ENCODE measurements around the gene MCM9.

Gene MCM9

DNA sequence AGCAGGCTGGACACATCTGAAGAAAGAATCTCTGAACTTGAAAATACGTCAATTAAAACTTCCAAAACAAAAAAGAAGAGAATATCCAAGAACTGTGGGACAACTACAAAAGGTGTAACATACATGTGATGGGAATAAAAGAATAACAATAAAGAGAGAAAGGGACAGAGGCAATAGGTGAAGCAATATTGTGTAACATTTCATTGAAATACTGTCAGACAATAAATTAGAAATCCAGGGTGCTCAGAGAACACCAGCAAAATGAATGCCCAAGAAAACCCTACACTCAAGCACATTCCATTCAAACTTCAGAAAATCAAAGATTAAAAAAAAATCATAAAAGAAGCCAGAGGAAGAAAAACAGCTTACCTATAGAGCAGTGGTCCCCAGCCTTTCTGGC lies 74.6 kb downstream of the MCM9 start:
- no peaks in the 10 kb centered on the region for H3K27me3 ChIP-seq (ENCODE audit: control insufficient read depth in 1 of 2, insufficient read depth in 2 of 2, low read length in 2 of 2)
- H3K4me3 ChIP-seq (ENCODE audit: low read depth in 1 of 2, low read length in 2 of 2) = no peak overlapping the region
- no peaks in the 10 kb centered on the region for H3K36me3 ChIP-seq (ENCODE audit: control insufficient read depth in 1 of 2, insufficient read depth in 2 of 2, low read length in 2 of 2)
- peaks cover 4 to 6% of the 10 kb centered on the region in 2 donors for H3K4me1 ChIP-seq (ENCODE audit: control insufficient read depth in 1 of 2, insufficient read depth in 2 of 2, low read length in 2 of 2)
- no peak overlapping the region for H3K9ac ChIP-seq (ENCODE audit: low read depth in 1 of 2, low read length in 2 of 2)
- no peak overlapping the region for H3K27ac ChIP-seq (ENCODE audit: low read depth, low read length)
- no peaks in the 10 kb centered on the region for H3K9me3 ChIP-seq (ENCODE audit: control insufficient read depth in 1 of 2, low read length in 2 of 2)

DNA sequence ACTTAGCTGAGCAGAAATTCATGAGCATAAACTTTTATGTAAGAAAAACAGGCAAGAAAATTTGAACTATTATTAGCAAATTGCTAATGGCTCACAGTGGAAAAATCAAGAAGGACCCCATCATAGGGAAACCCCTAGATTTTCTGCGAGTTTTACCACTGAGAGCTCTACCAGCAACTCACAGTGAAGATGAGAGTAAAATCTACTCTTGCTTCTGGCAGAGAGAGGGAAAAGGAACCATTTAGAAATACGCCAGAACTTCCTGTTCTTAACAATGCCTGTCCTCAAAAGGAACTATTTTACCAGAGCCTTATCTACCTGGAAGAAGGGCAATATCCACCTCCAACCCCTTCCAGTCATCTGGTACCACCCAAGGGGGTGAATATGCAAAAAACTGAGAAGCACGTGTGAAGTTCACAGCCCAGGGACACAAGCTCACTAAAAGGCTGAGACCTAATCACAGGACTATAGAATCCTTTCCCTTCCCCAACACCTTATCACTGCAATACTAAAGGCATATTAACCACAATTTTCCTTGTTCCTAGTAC lies 75.4 kb downstream of the MCM9 start:
- Histone ChIP-seq H3K4me3 (ENCODE audit: low read depth in 1 of 2, low read length in 2 of 2) (no peak overlapping the region), H3K9ac (ENCODE audit: low read depth in 1 of 2, low read length in 2 of 2) (no peak overlapping the region), H3K27me3 (ENCODE audit: control insufficient read depth in 1 of 2, insufficient read depth in 2 of 2, low read length in 2 of 2) (no peaks in the 10 kb centered on the region), H3K27ac (ENCODE audit: low read depth, low read length) (no peak overlapping the region), H3K4me1 (ENCODE audit: control insufficient read depth in 1 of 2, insufficient read depth in 2 of 2, low read length in 2 of 2) (peaks cover under 1 to 5% of the 10 kb centered on the region in 2 donors), H3K9me3 (ENCODE audit: control insufficient read depth in 1 of 2, low read length in 2 of 2) (no peaks in the 10 kb centered on the region), H3K36me3 (ENCODE audit: control insufficient read depth in 1 of 2, insufficient read depth in 2 of 2, low read length in 2 of 2) (no peaks in the 10 kb centered on the region)

DNA sequence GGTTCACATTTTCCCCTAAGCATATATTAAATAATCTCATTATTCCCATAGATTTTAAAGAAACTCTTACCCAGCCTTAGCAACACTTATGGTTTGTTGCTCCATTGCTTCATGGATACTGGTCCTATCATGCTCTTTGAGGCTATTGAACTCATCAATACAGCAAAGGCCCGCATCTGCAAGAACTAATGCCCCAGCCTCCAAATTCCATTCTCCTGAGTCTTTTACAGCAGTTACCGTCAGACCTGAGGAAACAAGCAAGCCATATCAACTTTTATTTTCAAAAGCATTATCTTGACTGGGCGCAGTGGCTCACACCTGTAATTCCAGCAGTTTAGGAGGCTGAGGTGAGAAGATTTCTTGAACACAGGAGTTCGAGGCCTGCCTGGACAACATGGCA lies 78.7 kb downstream of the MCM9 start:
- H3K36me3 ChIP-seq (ENCODE audit: control insufficient read depth in 1 of 2, insufficient read depth in 2 of 2, low read length in 2 of 2) = no peaks in the 10 kb centered on the region
- H3K27me3 ChIP-seq (ENCODE audit: control insufficient read depth in 1 of 2, insufficient read depth in 2 of 2, low read length in 2 of 2) = no peaks in the 10 kb centered on the region
- H3K9me3 ChIP-seq (ENCODE audit: control insufficient read depth in 1 of 2, low read length in 2 of 2) = no peaks in the 10 kb centered on the region
- H3K9ac ChIP-seq (ENCODE audit: low read depth in 1 of 2, low read length in 2 of 2) = no peak overlapping the region
- H3K4me1 ChIP-seq (ENCODE audit: control insufficient read depth in 1 of 2, insufficient read depth in 2 of 2, low read length in 2 of 2) = no peaks in the 10 kb centered on the region
- H3K4me3 ChIP-seq (ENCODE audit: low read depth in 1 of 2, low read length in 2 of 2) = no peak overlapping the region
- no peak overlapping the region for H3K27ac ChIP-seq (ENCODE audit: low read depth, low read length)

DNA sequence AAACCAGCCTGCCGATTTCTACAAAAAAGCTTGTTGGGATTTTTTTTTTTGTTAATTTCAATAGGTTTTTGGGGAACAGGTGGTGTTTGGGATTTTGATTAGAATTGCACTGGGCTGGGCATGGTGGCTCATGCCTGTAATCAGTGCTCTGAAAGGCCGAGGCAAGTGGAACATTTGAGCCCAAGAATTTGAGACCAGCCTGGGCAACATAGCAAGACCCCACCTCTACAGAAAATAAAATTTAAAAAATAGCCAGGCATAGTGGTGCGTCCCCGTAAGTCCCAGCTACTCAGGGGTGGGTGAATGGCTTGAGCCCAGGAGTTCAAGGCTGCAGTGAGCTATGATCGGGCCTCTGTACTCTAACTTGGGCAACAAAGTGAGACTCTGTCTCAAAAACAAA lies 81.6 kb downstream of the MCM9 start:
- Histone ChIP-seq H3K9me3 (ENCODE audit: control insufficient read depth in 1 of 2, low read length in 2 of 2) (no peaks in the 10 kb centered on the region), H3K4me1 (ENCODE audit: control insufficient read depth in 1 of 2, insufficient read depth in 2 of 2, low read length in 2 of 2) (no peaks in the 10 kb centered on the region), H3K27ac (ENCODE audit: low read depth, low read length) (no peak overlapping the region), H3K4me3 (ENCODE audit: low read depth in 1 of 2, low read length in 2 of 2) (no peak overlapping the region), H3K36me3 (ENCODE audit: control insufficient read depth in 1 of 2, insufficient read depth in 2 of 2, low read length in 2 of 2) (peaks cover 0 to 5% of the 10 kb centered on the region in 2 donors), H3K27me3 (ENCODE audit: control insufficient read depth in 1 of 2, insufficient read depth in 2 of 2, low read length in 2 of 2) (no peaks in the 10 kb centered on the region), H3K9ac (ENCODE audit: low read depth in 1 of 2, low read length in 2 of 2) (no peak overlapping the region)

DNA sequence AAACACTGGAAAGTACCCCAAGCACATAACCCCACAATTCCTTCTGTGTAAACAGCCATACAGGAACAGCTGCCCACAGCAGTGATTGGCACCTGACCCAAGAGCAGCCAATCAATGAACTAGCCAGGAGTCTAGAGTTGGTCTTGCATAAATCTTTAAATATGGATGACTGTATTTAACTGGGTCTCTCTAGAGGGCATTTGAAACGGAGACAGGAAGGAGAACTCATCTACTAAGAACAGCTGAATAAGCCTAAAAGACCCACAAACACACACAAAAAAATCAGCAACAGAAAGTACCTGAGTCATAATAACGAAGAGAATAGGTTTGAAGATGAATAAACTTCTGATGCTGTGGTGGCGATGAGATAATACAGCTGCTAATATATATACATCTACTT lies 90.0 kb downstream of the MCM9 start:
- H3K4me1 ChIP-seq (ENCODE audit: control insufficient read depth in 1 of 2, insufficient read depth in 2 of 2, low read length in 2 of 2) = no peaks in the 10 kb centered on the region
- no peak overlapping the region for H3K9ac ChIP-seq (ENCODE audit: low read depth in 1 of 2, low read length in 2 of 2)
- H3K27ac ChIP-seq (ENCODE audit: low read depth, low read length) = no peak overlapping the region
- no peak overlapping the region for H3K4me3 ChIP-seq (ENCODE audit: low read depth in 1 of 2, low read length in 2 of 2)
- peaks cover 0 to 5% of the 10 kb centered on the region in 2 donors for H3K36me3 ChIP-seq (ENCODE audit: control insufficient read depth in 1 of 2, insufficient read depth in 2 of 2, low read length in 2 of 2)
- no peaks in the 10 kb centered on the region for H3K9me3 ChIP-seq (ENCODE audit: control insufficient read depth in 1 of 2, low read length in 2 of 2)
- no peaks in the 10 kb centered on the region for H3K27me3 ChIP-seq (ENCODE audit: control insufficient read depth in 1 of 2, insufficient read depth in 2 of 2, low read length in 2 of 2)

DNA sequence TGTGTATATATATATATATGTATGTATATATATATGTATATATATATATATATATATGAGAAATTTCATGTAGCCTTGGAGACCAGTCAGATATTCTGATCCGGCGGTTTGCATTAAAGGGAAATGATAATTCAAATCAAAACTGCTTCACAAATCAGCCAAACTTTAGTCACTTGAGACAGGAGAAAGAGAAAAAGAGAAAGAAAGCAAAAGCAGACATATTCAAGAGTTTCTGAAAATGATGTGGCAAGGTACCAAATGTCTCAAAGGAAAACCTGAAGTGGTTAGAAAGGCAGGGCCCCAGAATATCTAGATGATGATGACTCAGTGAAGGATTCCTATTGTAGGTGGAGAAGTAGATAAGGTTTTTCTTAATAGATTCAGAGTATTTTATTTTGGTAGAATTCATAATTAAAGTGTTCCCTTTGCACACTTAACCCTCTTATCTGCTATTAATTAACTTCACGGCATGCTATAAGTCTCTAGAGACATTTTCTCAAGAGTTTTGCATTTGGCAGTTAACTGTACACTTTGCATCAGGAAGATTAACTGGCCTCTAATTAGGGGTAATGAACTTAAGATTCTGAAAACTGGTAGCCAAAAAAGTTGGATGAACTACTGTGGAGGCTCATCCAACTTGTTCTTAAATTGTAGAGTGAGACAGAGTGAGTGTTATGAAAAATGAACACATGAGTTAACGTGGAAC lies 91.1 kb downstream of the MCM9 start:
- Histone ChIP-seq H3K36me3 (ENCODE audit: control insufficient read depth in 1 of 2, insufficient read depth in 2 of 2, low read length in 2 of 2) (peaks cover 0 to 5% of the 10 kb centered on the region in 2 donors), H3K9ac (ENCODE audit: low read depth in 1 of 2, low read length in 2 of 2) (no peak overlapping the region), H3K4me3 (ENCODE audit: low read depth in 1 of 2, low read length in 2 of 2) (no peak overlapping the region), H3K27ac (ENCODE audit: low read depth, low read length) (no peak overlapping the region), H3K27me3 (ENCODE audit: control insufficient read depth in 1 of 2, insufficient read depth in 2 of 2, low read length in 2 of 2) (no peaks in the 10 kb centered on the region), H3K4me1 (ENCODE audit: control insufficient read depth in 1 of 2, insufficient read depth in 2 of 2, low read length in 2 of 2) (no peaks in the 10 kb centered on the region), H3K9me3 (ENCODE audit: control insufficient read depth in 1 of 2, low read length in 2 of 2) (no peaks in the 10 kb centered on the region)

DNA sequence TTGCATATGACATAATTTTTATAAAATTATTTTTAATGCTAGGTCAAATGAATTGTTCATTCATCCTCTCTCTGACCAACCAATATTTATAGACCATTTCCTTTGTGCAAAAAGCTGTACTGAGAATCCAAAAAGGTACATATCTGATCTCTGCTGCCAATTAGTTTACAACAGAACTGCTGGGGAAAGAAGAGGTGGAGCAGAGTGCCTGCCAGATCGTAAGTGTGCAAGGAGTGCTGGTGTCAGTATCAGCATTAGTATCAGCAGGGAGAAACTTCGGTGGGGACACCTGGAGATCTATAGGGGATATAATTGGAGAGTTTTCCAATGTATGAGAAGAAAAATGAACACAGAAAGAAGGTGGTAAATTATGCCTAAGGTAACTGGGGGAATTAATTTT lies 104.3 kb downstream of the MCM9 start:
- Histone ChIP-seq H3K27ac (ENCODE audit: low read depth, low read length) (no peak overlapping the region), H3K9ac (ENCODE audit: low read depth in 1 of 2, low read length in 2 of 2) (no peak overlapping the region), H3K9me3 (ENCODE audit: control insufficient read depth in 1 of 2, low read length in 2 of 2) (no peaks in the 10 kb centered on the region), H3K27me3 (ENCODE audit: control insufficient read depth in 1 of 2, insufficient read depth in 2 of 2, low read length in 2 of 2) (no peaks in the 10 kb centered on the region), H3K4me3 (ENCODE audit: low read depth in 1 of 2, low read length in 2 of 2) (no peak overlapping the region), H3K4me1 (ENCODE audit: control insufficient read depth in 1 of 2, insufficient read depth in 2 of 2, low read length in 2 of 2) (no peaks in the 10 kb centered on the region), H3K36me3 (ENCODE audit: control insufficient read depth in 1 of 2, insufficient read depth in 2 of 2, low read length in 2 of 2) (peaks cover 14 to 24% of the 10 kb centered on the region in 2 donors)

DNA sequence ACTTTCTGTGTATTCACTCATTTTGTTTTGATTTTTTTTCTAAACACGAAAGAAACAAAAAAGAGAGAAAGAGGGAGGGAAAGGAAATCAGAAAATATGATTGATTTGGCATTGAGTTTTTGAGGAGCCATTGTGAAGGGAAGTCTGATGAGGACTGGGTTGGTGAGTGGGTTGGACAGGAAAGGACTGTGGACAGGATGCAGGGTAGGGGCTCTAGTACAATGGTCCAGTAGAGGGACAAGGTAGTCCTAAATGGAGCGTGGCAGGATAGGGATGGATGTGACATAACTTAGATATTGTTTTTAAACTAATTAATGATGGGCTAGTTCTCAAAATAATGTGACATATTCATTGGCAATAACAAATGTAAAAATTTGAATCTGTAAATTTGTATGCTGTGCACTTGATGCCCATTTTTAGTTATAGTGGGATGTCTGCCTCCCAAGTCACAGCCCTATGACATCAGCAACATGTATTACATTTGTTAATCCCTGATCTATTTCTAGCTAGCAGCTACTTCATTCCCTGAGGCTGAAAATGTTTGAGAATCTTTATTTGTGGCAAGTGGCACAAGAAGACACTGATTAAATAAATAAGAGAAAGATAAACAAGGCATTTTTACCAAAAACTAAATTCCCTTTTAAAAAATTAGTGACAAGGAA lies 105.0 kb downstream of the MCM9 start:
- Histone ChIP-seq H3K9ac (ENCODE audit: low read depth in 1 of 2, low read length in 2 of 2) (no peak overlapping the region), H3K9me3 (ENCODE audit: control insufficient read depth in 1 of 2, low read length in 2 of 2) (no peaks in the 10 kb centered on the region), H3K27me3 (ENCODE audit: control insufficient read depth in 1 of 2, insufficient read depth in 2 of 2, low read length in 2 of 2) (no peaks in the 10 kb centered on the region), H3K4me1 (ENCODE audit: control insufficient read depth in 1 of 2, insufficient read depth in 2 of 2, low read length in 2 of 2) (no peaks in the 10 kb centered on the region), H3K4me3 (ENCODE audit: low read depth in 1 of 2, low read length in 2 of 2) (no peak overlapping the region), H3K27ac (ENCODE audit: low read depth, low read length) (no peak overlapping the region), H3K36me3 (ENCODE audit: control insufficient read depth in 1 of 2, insufficient read depth in 2 of 2, low read length in 2 of 2) (peaks cover 16 to 29% of the 10 kb centered on the region in 2 donors)

DNA sequence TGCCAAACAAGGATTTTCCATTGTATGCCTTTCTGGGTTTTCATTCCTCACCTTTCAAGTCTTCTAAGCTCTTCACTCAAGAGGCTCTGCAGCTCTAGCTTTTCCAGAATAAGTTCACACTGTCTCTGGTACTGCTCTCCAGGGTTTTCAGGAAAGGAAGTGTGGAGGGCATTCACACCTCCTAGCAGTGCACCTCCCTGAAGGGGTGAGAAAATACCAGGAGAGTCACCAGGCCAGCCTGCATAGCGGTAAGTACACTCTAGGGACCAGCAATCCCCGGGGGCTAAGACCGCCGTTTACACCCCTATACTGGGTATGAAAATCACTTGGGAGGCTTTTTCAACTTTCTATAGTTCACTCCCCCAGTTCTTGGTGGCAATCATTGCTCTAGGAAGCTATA lies 108.9 kb downstream of the MCM9 start:
- H3K4me3 ChIP-seq (ENCODE audit: low read depth in 1 of 2, low read length in 2 of 2) = no peak overlapping the region
- no peaks in the 10 kb centered on the region for H3K9me3 ChIP-seq (ENCODE audit: control insufficient read depth in 1 of 2, low read length in 2 of 2)
- peaks cover 23 to 45% of the 10 kb centered on the region in 2 donors for H3K36me3 ChIP-seq (ENCODE audit: control insufficient read depth in 1 of 2, insufficient read depth in 2 of 2, low read length in 2 of 2)
- H3K27me3 ChIP-seq (ENCODE audit: control insufficient read depth in 1 of 2, insufficient read depth in 2 of 2, low read length in 2 of 2) = no peaks in the 10 kb centered on the region
- no peak overlapping the region for H3K9ac ChIP-seq (ENCODE audit: low read depth in 1 of 2, low read length in 2 of 2)
- H3K4me1 ChIP-seq (ENCODE audit: control insufficient read depth in 1 of 2, insufficient read depth in 2 of 2, low read length in 2 of 2) = no peaks in the 10 kb centered on the region
- H3K27ac ChIP-seq (ENCODE audit: low read depth, low read length) = no peak overlapping the region

DNA sequence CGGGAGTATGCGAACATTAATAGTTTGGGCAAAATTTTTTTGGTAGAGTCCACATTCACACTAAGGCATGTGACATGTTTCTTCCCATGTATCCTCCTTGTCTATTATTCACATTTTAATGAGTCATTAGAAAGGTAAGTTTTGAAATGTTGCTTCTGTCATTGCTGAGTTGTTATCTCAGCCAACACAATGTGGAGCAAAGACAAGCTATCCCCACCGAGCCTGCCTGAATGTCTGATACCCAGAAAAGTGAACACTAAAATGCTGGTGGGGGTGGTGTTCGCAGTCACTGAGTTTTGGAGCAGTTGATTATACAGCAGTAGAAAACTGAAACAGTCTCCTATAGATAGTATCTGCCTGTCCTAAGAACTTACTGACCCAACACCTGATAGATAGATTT lies 109.3 kb downstream of the MCM9 start:
- no peak overlapping the region for H3K4me3 ChIP-seq (ENCODE audit: low read depth in 1 of 2, low read length in 2 of 2)
- H3K9me3 ChIP-seq (ENCODE audit: control insufficient read depth in 1 of 2, low read length in 2 of 2) = no peaks in the 10 kb centered on the region
- no peaks in the 10 kb centered on the region for H3K27me3 ChIP-seq (ENCODE audit: control insufficient read depth in 1 of 2, insufficient read depth in 2 of 2, low read length in 2 of 2)
- H3K27ac ChIP-seq (ENCODE audit: low read depth, low read length) = no peak overlapping the region
- H3K9ac ChIP-seq (ENCODE audit: low read depth in 1 of 2, low read length in 2 of 2) = no peak overlapping the region
- H3K36me3 ChIP-seq (ENCODE audit: control insufficient read depth in 1 of 2, insufficient read depth in 2 of 2, low read length in 2 of 2) = peaks cover 23 to 45% of the 10 kb centered on the region in 2 donors
- no peaks in the 10 kb centered on the region for H3K4me1 ChIP-seq (ENCODE audit: control insufficient read depth in 1 of 2, insufficient read depth in 2 of 2, low read length in 2 of 2)
